Measurements from ENCODE around the gene STEAP2.
A peak's percentile ranks its signal among the peaks of the same experiment; 100 is the strongest.

The STEAP2 gene

GRCh38 chr7:90211391-90212148 lies at the start of gene STEAP2:
Gene STEAP2 (plus strand): TSS chr7:90211740. CDS start chr7:90225083, 13,343 bp downstream.
- peak within 1 kb of the TSS; percentile 80 for H3K4me3 ChIP-seq (ENCODE audit: insufficient read length, low read depth)
- H3K4me1 ChIP-seq (ENCODE audit: insufficient read depth, insufficient read length) = no peaks in the 10 kb centered on the region
- DNase-seq (ENCODE audit: low read depth, low spot score) = peak; percentile 92
- no peaks in the 10 kb centered on the region for H3K36me3 ChIP-seq (ENCODE audit: insufficient read depth, insufficient read length, low read length)
- H3K9ac ChIP-seq (ENCODE audit: insufficient read length, low read depth) = peak within 1 kb of the TSS; percentile 82
- H3K27me3 ChIP-seq (ENCODE audit: insufficient read depth, insufficient read length) = no peaks in the 10 kb centered on the region
- TF ChIP-seq YY1 (IDR thresholded peaks at IDR 0.05; ENCODE audit: insufficient read depth, insufficient read length) (no peak), ZNF274 (IDR thresholded peaks at IDR 0.05; ENCODE audit: low read depth, low read length) (no peak), SUZ12 (IDR thresholded peaks at IDR 0.05; ENCODE audit: extremely low read depth, insufficient read depth, insufficient read length) (no peak)
- H3K9me3 ChIP-seq (ENCODE audit: insufficient read depth, low read length) = no peaks in the 10 kb centered on the region

- no peak for TF ChIP-seq ZNF274 (IDR thresholded peaks at IDR 0.05; ENCODE audit: low read depth, low read length)
- TF ChIP-seq YY1 (IDR thresholded peaks at IDR 0.05; ENCODE audit: insufficient read depth, insufficient read length) = no peak
- no peak for TF ChIP-seq SUZ12 (IDR thresholded peaks at IDR 0.05; ENCODE audit: extremely low read depth, insufficient read depth, insufficient read length)
- DNase-seq (ENCODE audit: low read depth, low spot score) = no peak
- no peak overlapping the region for H3K4me3 ChIP-seq (ENCODE audit: insufficient read length, low read depth)
- H3K4me1 ChIP-seq (ENCODE audit: insufficient read depth, insufficient read length) = no peaks in the 10 kb centered on the region
- H3K27me3 ChIP-seq (ENCODE audit: insufficient read depth, insufficient read length) = no peaks in the 10 kb centered on the region
- no peaks in the 10 kb centered on the region for H3K9me3 ChIP-seq (ENCODE audit: insufficient read depth, low read length)
- H3K9ac ChIP-seq (ENCODE audit: insufficient read length, low read depth) = no peak overlapping the region
- peaks cover 6% of the 10 kb centered on the region for H3K36me3 ChIP-seq (ENCODE audit: insufficient read depth, insufficient read length, low read length)
These were observed 48.0 kb upstream of the STEAP2 start for GRCh38 chr7:90163534-90163933.

GRCh38 chr7:90165724-90166123 lies 45.8 kb upstream of the STEAP2 start:
- Histone ChIP-seq H3K36me3 (ENCODE audit: insufficient read depth, insufficient read length, low read length) (peaks cover 4% of the 10 kb centered on the region), H3K4me3 (ENCODE audit: insufficient read length, low read depth) (no peak overlapping the region), H3K4me1 (ENCODE audit: insufficient read depth, insufficient read length) (no peaks in the 10 kb centered on the region), H3K27me3 (ENCODE audit: insufficient read depth, insufficient read length) (no peaks in the 10 kb centered on the region), H3K9ac (ENCODE audit: insufficient read length, low read depth) (no peak overlapping the region), H3K9me3 (ENCODE audit: insufficient read depth, low read length) (no peaks in the 10 kb centered on the region)
- DNase-seq (ENCODE audit: low read depth, low spot score) = no peak
- TF ChIP-seq SUZ12 (IDR thresholded peaks at IDR 0.05; ENCODE audit: extremely low read depth, insufficient read depth, insufficient read length) (no peak), YY1 (IDR thresholded peaks at IDR 0.05; ENCODE audit: insufficient read depth, insufficient read length) (no peak), ZNF274 (IDR thresholded peaks at IDR 0.05; ENCODE audit: low read depth, low read length) (no peak)

GRCh38 chr7:90166153-90166552 lies 45.4 kb upstream of the STEAP2 start:
- no peak overlapping the region for H3K4me3 ChIP-seq (ENCODE audit: insufficient read length, low read depth)

GRCh38 chr7:90167361-90167760 lies 44.2 kb upstream of the STEAP2 start:
- H3K4me3 ChIP-seq (ENCODE audit: insufficient read length, low read depth) = no peak overlapping the region
- H3K36me3 ChIP-seq (ENCODE audit: insufficient read depth, insufficient read length, low read length) = no peaks in the 10 kb centered on the region
- H3K9me3 ChIP-seq (ENCODE audit: insufficient read depth, low read length) = no peaks in the 10 kb centered on the region
- TF ChIP-seq SUZ12 (IDR thresholded peaks at IDR 0.05; ENCODE audit: extremely low read depth, insufficient read depth, insufficient read length) (no peak), YY1 (IDR thresholded peaks at IDR 0.05; ENCODE audit: insufficient read depth, insufficient read length) (no peak), ZNF274 (IDR thresholded peaks at IDR 0.05; ENCODE audit: low read depth, low read length) (no peak)
- no peaks in the 10 kb centered on the region for H3K27me3 ChIP-seq (ENCODE audit: insufficient read depth, insufficient read length)
- no peaks in the 10 kb centered on the region for H3K4me1 ChIP-seq (ENCODE audit: insufficient read depth, insufficient read length)
- no peak for DNase-seq (ENCODE audit: low read depth, low spot score)
- no peak overlapping the region for H3K9ac ChIP-seq (ENCODE audit: insufficient read length, low read depth)

More at GRCh38 chr7:90166153-90166552, 45.4 kb upstream of the STEAP2 start:
- Histone ChIP-seq H3K4me1 (ENCODE audit: insufficient read depth, insufficient read length) (no peaks in the 10 kb centered on the region), H3K9me3 (ENCODE audit: insufficient read depth, low read length) (no peaks in the 10 kb centered on the region), H3K36me3 (ENCODE audit: insufficient read depth, insufficient read length, low read length) (peaks cover under 1% of the 10 kb centered on the region), H3K9ac (ENCODE audit: insufficient read length, low read depth) (no peak overlapping the region), H3K27me3 (ENCODE audit: insufficient read depth, insufficient read length) (no peaks in the 10 kb centered on the region)
- TF ChIP-seq YY1 (IDR thresholded peaks at IDR 0.05; ENCODE audit: insufficient read depth, insufficient read length) = no peak
- no peak for TF ChIP-seq SUZ12 (IDR thresholded peaks at IDR 0.05; ENCODE audit: extremely low read depth, insufficient read depth, insufficient read length)
- TF ChIP-seq ZNF274 (IDR thresholded peaks at IDR 0.05; ENCODE audit: low read depth, low read length) = no peak
- DNase-seq (ENCODE audit: low read depth, low spot score) = no peak

GRCh38 chr7:90169891-90170290 lies 41.6 kb upstream of the STEAP2 start:
- Histone ChIP-seq H3K36me3 (ENCODE audit: insufficient read depth, insufficient read length, low read length) (no peaks in the 10 kb centered on the region), H3K9me3 (ENCODE audit: insufficient read depth, low read length) (no peaks in the 10 kb centered on the region), H3K4me1 (ENCODE audit: insufficient read depth, insufficient read length) (no peaks in the 10 kb centered on the region), H3K4me3 (ENCODE audit: insufficient read length, low read depth) (no peak overlapping the region), H3K27me3 (ENCODE audit: insufficient read depth, insufficient read length) (no peaks in the 10 kb centered on the region), H3K9ac (ENCODE audit: insufficient read length, low read depth) (no peak overlapping the region)
- TF ChIP-seq YY1 (IDR thresholded peaks at IDR 0.05; ENCODE audit: insufficient read depth, insufficient read length) (no peak), SUZ12 (IDR thresholded peaks at IDR 0.05; ENCODE audit: extremely low read depth, insufficient read depth, insufficient read length) (no peak), ZNF274 (IDR thresholded peaks at IDR 0.05; ENCODE audit: low read depth, low read length) (no peak)
- DNase-seq (ENCODE audit: low read depth, low spot score) = no peak

DNA sequence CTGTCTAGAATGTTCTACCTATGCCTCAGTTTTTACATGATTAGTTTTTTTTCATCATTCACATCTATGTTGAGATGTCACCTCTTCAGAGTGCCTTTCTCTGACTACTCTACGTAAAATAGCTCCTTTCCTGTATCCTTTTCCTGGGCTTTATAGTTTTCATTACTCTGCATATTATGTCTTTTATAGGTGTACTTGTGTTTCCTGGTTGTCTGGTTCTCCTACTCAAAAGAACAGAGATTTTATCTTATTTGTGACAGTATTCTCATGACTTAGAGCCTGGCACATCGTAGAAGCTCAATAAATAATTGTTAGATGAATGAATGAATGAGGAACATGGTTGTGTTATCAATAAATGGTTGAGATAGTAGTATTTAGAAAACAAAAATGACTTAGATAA lies 39.4 kb upstream of the STEAP2 start:
- Histone ChIP-seq H3K9ac (ENCODE audit: insufficient read length, low read depth) (no peak overlapping the region), H3K4me1 (ENCODE audit: insufficient read depth, insufficient read length) (no peaks in the 10 kb centered on the region), H3K9me3 (ENCODE audit: insufficient read depth, low read length) (peaks cover 15% of the 10 kb centered on the region; the same call in 1 of the 2 replicates), H3K36me3 (ENCODE audit: insufficient read depth, insufficient read length, low read length) (no peaks in the 10 kb centered on the region), H3K4me3 (ENCODE audit: insufficient read length, low read depth) (no peak overlapping the region), H3K27me3 (ENCODE audit: insufficient read depth, insufficient read length) (no peaks in the 10 kb centered on the region)
- TF ChIP-seq SUZ12 (IDR thresholded peaks at IDR 0.05; ENCODE audit: extremely low read depth, insufficient read depth, insufficient read length) = no peak
- DNase-seq (ENCODE audit: low read depth, low spot score) = no peak
